ENCODE results near the gene LRRC31.

The LRRC31 gene

DNA sequence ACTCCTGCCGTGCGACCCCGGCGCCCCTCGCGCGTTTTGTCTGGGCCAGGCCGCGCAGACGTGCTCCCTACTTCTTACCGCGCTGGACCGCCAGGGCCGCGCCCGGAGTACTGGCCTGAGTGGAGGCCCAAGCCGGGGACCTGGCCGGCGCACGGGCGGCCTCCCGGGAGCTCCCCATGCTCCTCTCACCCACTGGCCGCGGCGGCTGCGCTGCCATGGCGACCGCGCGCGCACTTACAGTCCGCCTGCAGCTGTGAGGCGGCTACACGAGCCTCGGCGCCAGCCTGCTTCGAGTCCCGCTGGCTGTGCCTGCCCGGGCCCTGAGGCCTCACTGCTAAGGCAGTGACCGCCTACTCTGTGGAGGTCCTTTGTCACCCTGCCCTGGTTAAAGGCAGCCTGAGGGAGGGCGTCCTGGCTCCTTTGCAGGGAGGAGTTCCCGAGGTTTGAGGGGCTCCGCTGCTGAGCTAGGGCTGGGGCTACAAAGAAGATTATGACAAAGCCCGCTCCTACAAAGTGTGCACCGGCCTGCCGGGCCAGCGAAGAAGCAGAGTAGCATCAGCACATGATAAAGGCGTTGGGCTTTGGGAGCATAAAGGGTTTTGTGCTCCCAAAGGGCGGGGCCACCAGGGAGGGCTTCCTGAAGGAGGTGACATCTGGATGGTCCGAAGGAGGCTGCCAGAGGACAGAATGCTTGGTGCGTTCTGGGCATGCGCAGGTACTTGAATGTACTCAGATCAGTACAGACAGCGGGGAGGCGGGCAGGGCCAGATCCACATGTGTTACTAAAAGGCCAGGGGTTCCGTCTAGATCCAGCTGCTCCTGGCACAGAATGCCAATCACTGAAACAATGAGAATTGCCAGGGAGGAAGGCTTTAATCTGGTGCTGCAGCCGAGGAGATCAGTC is 57.2 kb downstream of the LRRC31 start, which contains the start of the genes LRRC34 and LRRIQ4:
Gene LRRC34 (minus strand): TSS at position 573 of the 904 bp plus-strand sequence. CDS start 356 bp downstream, at position 217.
Gene LRRIQ4 (plus strand): TSS at position 539 of the 904 bp plus-strand sequence. CDS start 9,052 bp downstream, outside the sequence.
- peak; percentile 79 for DNase-seq

- DNase-seq = peak; percentile 53
Observed at GRCh38 chr3:169811631-169812331, 58.0 kb downstream of the LRRC31 start.

DNA sequence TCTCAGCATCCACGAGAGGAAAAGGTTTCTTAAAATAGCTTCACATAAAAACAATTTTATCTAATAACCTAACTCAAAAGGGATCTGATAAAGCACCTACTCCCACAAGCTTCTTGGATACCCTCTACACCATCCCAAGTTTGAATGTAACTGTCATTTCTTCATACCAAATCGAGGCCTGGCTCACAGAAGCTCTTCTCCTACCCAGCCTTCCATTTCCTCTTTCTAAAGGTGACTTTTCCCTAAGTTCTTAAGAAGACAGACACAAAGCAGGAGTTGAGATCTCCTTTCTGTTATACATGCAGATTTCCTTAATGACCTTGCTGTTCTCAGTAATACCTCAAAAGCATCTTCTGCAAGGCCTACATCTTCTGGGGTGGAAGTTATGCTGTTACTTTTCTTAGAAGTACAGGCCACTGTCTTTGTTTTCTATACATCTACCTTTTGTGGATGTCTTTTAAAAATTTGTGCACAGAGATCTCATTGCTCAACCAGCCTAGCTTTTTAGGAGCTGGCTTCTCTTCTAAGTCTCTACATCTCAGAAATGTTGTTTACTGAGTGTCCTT is 60.4 kb downstream of the LRRC31 start:
- DNase-seq = no peak

DNA sequence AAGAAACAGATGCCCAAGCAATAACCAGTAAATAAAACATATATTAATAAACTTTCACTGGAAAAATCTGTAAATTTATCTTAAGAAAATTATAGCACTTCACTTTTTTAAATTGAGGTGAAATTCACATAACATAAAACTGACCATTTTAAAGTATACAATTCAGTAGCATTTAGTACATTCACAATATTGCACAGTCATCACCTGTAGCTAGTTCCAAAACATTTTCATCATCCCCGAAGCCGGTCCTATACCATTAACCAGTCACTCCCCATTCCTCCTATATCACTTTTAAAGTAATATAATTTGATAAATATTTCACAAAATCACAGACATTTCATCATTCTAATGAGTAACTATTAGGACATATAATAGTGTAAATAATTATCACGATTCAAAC is 65.1 kb downstream of the LRRC31 start:
- DNase-seq = no peak

DNA sequence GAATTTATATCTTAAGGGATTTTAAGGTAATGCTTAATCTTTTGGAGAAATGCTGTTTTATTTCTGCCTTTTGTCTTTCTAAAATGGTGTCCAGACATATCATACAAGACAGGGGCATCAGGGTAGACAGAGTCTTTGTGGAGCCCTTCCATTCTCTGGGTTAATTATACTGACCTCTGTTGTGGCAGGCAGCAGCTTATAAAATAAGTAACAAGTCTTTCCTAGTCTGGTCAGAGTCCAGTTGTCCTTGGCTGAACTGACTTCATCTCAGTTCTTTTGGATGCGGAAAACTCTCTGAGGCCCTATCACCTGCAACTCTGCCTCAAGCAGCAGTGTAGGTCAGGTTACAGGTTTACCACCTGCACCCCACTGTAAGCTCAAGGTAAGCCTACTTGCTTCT is 77.4 kb downstream of the LRRC31 start:
- no peak for DNase-seq

GRCh38 chr3:169790687-169791429 is 78.9 kb downstream of the LRRC31 start:
- DNase-seq = no peak

DNA sequence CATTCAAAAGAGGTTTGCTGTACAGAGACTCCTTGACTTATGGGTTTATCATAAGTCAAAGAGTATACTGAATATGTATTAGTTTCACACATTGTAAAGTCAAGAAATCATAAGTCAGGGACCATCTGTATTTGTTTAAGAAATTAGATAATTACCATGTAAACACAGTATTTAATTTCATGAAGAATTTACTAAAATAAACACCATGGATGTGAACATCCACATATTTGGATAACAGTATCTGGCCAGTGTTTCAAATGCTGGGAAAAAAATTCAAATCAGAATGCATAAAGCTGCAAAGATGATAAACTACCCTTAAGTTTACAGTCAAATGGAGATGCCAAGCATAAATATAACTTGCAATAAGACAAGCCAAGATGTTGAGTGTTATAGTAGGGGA is 79.5 kb downstream of the LRRC31 start:
- no peak for DNase-seq
